Smooth muscle cell (in vitro differentiated cells): Measurements from ENCODE around the gene SLC6A2. TPM values are rescaled to one million over a fixed set of nuclear protein-coding genes. Genes with fewer than 3 reads are reported as not detected.
A peak's percentile ranks its signal among the peaks of the same experiment; 100 is the strongest.

Experiments
- DNase-seq: peaks from one replicate; lab custom pipeline; 2025; ENCODE audit not compliant: unreplicated experiment; lab: John Stamatoyannopoulos, UW
- H2AFZ ChIP-seq: fragments of 200-600 bp; sonication (generic); 2 replicates; pipeline ENCODE4 v1.6.0; 2016; ENCODE audit warnings: antibody characterized with exemption, low read depth, mild to moderate bottlenecking
- H3F3A ChIP-seq: fragments of 200-600 bp; sonication (generic); 2 replicates; pipeline ENCODE4 v1.6.0; 2017; ENCODE audit warnings: antibody characterized with exemption, low read depth
- H3K27ac ChIP-seq: fragments of 200-600 bp; sonication (generic); 2 replicates; pipeline ENCODE4 v1.5.1; 2016; ENCODE audit warnings: low read depth, mild to moderate bottlenecking
- H3K27me3 ChIP-seq: fragments of 200-600 bp; sonication (generic); 2 replicates; pipeline ENCODE4 v1.6.1; 2016; ENCODE audit warnings: low read depth, mild to moderate bottlenecking
- H3K36me3 ChIP-seq: fragments of 200-600 bp; sonication (generic); 2 replicates; pipeline ENCODE4 v1.5.1; 2016; ENCODE audit warnings: low read depth
- H3K4me1 ChIP-seq: fragments of 200-600 bp; sonication (generic); 2 replicates; pipeline ENCODE4 v1.5.1; 2016; ENCODE audit warnings: low read depth
- H3K4me2 ChIP-seq: fragments of 200-600 bp; sonication (generic); 2 replicates; pipeline ENCODE4 v1.6.0; 2016; ENCODE audit warnings: mild to moderate bottlenecking
- H3K4me3 ChIP-seq: fragments of 200-600 bp; sonication (generic); 2 replicates; pipeline ENCODE4 v1.5.1; 2016; ENCODE audit warnings: mild to moderate bottlenecking
- H3K79me2 ChIP-seq: fragments of 200-600 bp; sonication (generic); 2 replicates; pipeline ENCODE4 v1.6.0; 2016; ENCODE audit warnings: low read depth, mild to moderate bottlenecking
- H3K9ac ChIP-seq: fragments of 200-600 bp; sonication (generic); 2 replicates; pipeline ENCODE4 v1.6.0; 2016; ENCODE audit warnings: low read depth
- H3K9me3 ChIP-seq: fragments of 200-600 bp; sonication (generic); replicated peaks from 2 replicates; pipeline ENCODE4 v1.5.1; 2016; ENCODE audit warnings: low read depth
- H4K20me1 ChIP-seq: fragments of 200-600 bp; sonication (generic); 2 replicates; pipeline ENCODE4 v1.6.0; 2016; ENCODE audit warnings: low read depth
- WGBS: methylation state at CpG from one replicate; pipeline ENCODE4 v1.1.7; 2016; ENCODE audit warnings: low lambda C conversion rate; 5-methylcytosine and 5-hydroxymethylcytosine counted together
- polyA plus RNA-seq: library from polyadenylated mRNA; unstranded; fragments of >200 nt; fragmentation: Nextera tagmentation; extraction: Ambion mirVana; gene quantifications from 2 replicates; pipeline ENCODE4 v1.2.1, GENCODE V29; 2016
- total RNA-seq: library from RNA; depleted of rRNA; stranded (reverse); fragments of >200 nt; gene quantifications from 2 replicates; pipeline ENCODE4 v1.2.3, GENCODE V29; 2014
- TF ChIP-seq, protein P1 (sequence below): fragments of 200-600 bp; sonication (generic); IDR thresholded peaks from 2 replicates; pipeline ENCODE4 v1.5.1; 2017; ENCODE audit warnings: borderline replicate concordance, mild to moderate bottlenecking, antibody characterized with exemption; ENCODE audit not compliant: insufficient read depth, poor library complexity, severe bottlenecking

Gene SLC6A2
- total and polyA plus RNA-seq, 2 experiments from 2014 or later = 0.22 to 0.33 TPM

DNA sequence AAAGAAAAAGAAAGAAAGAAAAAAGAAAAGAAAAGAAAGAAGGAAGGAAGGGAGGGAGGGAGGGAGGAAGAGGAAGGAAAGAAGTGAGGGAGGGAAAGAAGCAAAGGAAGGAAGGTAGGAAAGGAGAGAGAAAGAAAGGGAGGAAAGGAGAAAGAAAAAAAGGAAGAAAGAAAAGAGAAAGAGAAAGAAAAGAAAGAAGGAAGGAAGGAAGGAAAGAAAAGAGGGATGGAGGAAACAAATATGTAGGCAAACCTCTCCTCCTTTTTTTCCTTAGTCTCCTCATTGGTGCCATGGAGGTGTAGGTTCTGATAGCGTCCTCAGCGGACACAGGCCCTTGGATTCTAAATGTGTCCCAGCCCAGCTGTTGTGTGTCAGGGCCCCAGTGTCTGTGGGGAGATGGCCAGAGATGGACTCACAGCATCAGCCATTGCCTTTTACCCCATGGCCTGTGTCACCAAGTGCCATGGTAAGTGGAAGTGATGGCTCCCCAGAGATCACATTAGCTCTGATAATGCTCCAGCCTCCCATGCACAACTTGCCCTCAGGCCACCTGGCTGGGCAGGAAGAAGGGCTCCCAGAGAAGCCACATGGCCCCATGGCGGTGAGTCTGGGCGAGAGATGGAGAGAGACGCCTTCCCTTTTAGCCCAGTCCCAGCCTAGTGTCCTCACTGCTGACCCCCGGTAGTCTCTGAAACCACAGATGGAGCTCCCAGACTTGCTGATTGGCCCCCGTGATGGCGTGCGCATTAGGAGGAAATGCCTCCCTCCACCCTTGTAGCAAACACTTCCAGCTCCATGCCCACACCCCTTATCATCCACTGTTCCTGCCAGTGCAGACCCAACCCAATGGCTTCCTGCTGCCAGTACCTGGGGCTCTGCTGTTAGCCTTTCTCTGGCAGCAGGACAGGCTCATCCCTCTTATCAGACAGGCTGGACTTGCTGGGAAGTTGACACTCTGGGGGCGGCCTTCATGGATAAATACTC, 3.7 kb upstream of the SLC6A2 start:
- Histone ChIP-seq H3K27ac (no peak overlapping the region), H3K4me2 (no peak overlapping the region), H3F3A (peaks cover 3% of the 10 kb centered on the region), H3K79me2 (no peaks in the 10 kb centered on the region), H3K9ac (no peak overlapping the region), H2AFZ (no peak overlapping the region), H4K20me1 (no peaks in the 10 kb centered on the region), H3K9me3 (no peaks in the 10 kb centered on the region), H3K36me3 (no peaks in the 10 kb centered on the region), H3K4me1 (no peaks in the 10 kb centered on the region), H3K27me3 (peaks cover 97% of the 10 kb centered on the region), H3K4me3 (no peak overlapping the region)
- TF ChIP-seq, protein P1, sequence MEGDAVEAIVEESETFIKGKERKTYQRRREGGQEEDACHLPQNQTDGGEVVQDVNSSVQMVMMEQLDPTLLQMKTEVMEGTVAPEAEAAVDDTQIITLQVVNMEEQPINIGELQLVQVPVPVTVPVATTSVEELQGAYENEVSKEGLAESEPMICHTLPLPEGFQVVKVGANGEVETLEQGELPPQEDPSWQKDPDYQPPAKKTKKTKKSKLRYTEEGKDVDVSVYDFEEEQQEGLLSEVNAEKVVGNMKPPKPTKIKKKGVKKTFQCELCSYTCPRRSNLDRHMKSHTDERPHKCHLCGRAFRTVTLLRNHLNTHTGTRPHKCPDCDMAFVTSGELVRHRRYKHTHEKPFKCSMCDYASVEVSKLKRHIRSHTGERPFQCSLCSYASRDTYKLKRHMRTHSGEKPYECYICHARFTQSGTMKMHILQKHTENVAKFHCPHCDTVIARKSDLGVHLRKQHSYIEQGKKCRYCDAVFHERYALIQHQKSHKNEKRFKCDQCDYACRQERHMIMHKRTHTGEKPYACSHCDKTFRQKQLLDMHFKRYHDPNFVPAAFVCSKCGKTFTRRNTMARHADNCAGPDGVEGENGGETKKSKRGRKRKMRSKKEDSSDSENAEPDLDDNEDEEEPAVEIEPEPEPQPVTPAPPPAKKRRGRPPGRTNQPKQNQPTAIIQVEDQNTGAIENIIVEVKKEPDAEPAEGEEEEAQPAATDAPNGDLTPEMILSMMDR = no peak
- no peak for DNase-seq
- WGBS = 82% methylated on average over 10 of the region's 10 CpGs

DNA sequence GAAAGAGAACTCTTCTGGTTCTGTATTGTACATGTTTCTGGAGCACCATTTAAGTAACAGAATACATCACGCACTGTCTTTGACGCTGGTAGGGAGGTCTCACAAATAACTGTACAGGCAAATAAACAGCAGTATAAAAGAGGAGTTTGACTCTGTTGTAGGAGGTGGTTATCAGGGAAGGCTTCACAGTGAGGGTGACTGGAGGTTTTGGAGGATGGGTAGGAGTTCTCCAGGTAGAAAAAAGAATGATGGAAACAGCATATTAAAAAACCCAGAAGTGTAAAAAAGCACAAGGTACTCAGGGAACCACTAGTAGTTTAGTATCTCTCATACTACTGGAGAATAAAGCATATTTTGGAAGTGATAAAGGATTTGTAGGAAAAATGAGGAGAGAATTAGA, 2.7 kb upstream of the SLC6A2 start:
- TF ChIP-seq, protein P1 = no peak
- no peak overlapping the region for H3K27ac ChIP-seq
- peaks cover 100% of the 10 kb centered on the region for H3K27me3 ChIP-seq
- H3F3A ChIP-seq = no peaks in the 10 kb centered on the region
- H3K4me1 ChIP-seq = no peaks in the 10 kb centered on the region
- H4K20me1 ChIP-seq = no peaks in the 10 kb centered on the region
- no peak for DNase-seq
- H3K4me2 ChIP-seq = no peak overlapping the region
- WGBS = 96% methylated on average over 2 of the region's 2 CpGs
- H3K9ac ChIP-seq = no peak overlapping the region
- H2AFZ ChIP-seq = no peak overlapping the region
- H3K36me3 ChIP-seq = no peaks in the 10 kb centered on the region
- H3K4me3 ChIP-seq = no peak overlapping the region
- no peaks in the 10 kb centered on the region for H3K9me3 ChIP-seq
- H3K79me2 ChIP-seq = no peaks in the 10 kb centered on the region

DNA sequence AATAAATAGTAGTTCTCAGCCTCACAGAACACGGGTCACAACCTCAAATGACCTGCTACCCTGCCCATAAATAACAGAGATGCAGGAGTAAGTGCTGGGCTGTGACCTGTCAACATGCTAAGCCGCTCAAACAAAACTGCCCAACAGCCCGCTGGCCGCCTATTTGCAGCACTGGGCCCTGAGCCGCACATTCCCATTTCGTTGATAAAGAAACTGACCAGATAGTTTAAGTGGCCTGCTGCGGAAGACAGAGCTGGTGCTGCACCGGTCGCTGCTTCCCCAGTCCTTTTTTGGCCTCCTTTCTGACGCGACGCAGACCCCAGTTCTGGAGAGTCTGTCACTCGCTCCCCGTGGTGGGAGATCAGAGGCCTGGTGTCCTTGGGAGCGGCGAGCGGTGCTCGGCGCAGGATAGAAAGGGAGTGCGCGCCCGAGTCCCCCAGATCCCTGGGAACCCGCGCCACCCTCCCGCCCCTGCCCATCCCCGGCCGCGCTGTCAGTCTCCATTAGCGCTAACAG, 349 bp upstream of the SLC6A2 start:
- no peak for DNase-seq
- Histone ChIP-seq H3F3A (no peaks in the 10 kb centered on the region), H3K27ac (no peak overlapping the region), H3K4me1 (no peaks in the 10 kb centered on the region), H3K4me2 (peak overlapping the region; percentile 75), H3K9me3 (no peaks in the 10 kb centered on the region), H3K4me3 (peak overlapping the region; percentile 32), H4K20me1 (no peaks in the 10 kb centered on the region), H3K9ac (no peak overlapping the region), H3K36me3 (no peaks in the 10 kb centered on the region), H2AFZ (no peak overlapping the region), H3K79me2 (no peaks in the 10 kb centered on the region), H3K27me3 (peaks cover 100% of the 10 kb centered on the region)
- WGBS = 10% methylated on average over 21 of the region's 29 CpGs
- TF ChIP-seq, protein P1 = no peak

DNA sequence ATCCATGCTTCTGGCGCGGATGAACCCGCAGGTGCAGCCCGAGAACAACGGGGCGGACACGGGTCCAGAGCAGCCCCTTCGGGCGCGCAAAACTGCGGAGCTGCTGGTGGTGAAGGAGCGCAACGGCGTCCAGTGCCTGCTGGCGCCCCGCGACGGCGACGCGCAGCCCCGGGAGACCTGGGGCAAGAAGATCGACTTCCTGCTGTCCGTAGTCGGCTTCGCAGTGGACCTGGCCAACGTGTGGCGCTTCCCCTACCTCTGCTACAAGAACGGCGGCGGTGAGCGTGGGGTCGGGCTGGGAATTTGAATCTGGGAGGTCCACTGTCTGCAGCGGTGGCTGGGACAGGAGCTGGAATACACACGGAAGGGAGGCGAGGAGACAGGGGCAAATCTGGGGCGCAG, 904 bp downstream of the SLC6A2 start:
- no peaks in the 10 kb centered on the region for H3K4me1 ChIP-seq
- H3K36me3 ChIP-seq = no peaks in the 10 kb centered on the region
- H3K9ac ChIP-seq = no peak overlapping the region
- peak overlapping the region; percentile 32 for H3K4me3 ChIP-seq
- no peaks in the 10 kb centered on the region for H4K20me1 ChIP-seq
- H3K9me3 ChIP-seq = no peaks in the 10 kb centered on the region
- TF ChIP-seq, protein P1 = no peak
- peaks cover 88% of the 10 kb centered on the region for H3K27me3 ChIP-seq
- H3K4me2 ChIP-seq = peak overlapping the region; percentile 75
- no peaks in the 10 kb centered on the region for H3F3A ChIP-seq
- no peak overlapping the region for H2AFZ ChIP-seq
- H3K79me2 ChIP-seq = no peaks in the 10 kb centered on the region
- WGBS = 6% methylated on average over 37 of the region's 37 CpGs
- H3K27ac ChIP-seq = no peak overlapping the region
- DNase-seq = no peak
